Fibroblast of the aortic adventitia (primary cell): ENCODE data around the gene FOXA2. TPM values are rescaled to one million over a fixed set of nuclear protein-coding genes. Genes with fewer than 3 reads are reported as not detected.
"Not testable (repeated sequence)": the region's sequence is repeated elsewhere in the genome, so short reads cannot be mapped to it uniquely, and the experiment has no call there.

ENCODE experiments used
- DNase-seq: peaks from one replicate; pipeline ENCODE4 v3.0.0-alpha.2; 2010; ENCODE audit warnings: low read depth
- H3K4me3 ChIP-seq: 2 replicates; pipeline ENCODE4 v1.5.1; 2011; ENCODE audit warnings: low read depth, mild to moderate bottlenecking, control low read depth, low read length, moderate library complexity
- total RNA-seq: library from RNA; depleted of rRNA; stranded (reverse); fragments of >200 nt; gene quantifications from 2 replicates; pipeline ENCODE4 v1.2.3, GENCODE V29; 2012; ENCODE audit warnings: low replicate concordance
- TF ChIP-seq, protein P1 (sequence below): IDR thresholded peaks from 2 replicates; pipeline ENCODE4 v1.5.1; 2011; ENCODE audit warnings: mild to moderate bottlenecking, low read length, control low read depth, inconsistent platforms; ENCODE audit not compliant: insufficient read depth

The FOXA2 gene
- total RNA-seq, 1 donor = not detected

DNA sequence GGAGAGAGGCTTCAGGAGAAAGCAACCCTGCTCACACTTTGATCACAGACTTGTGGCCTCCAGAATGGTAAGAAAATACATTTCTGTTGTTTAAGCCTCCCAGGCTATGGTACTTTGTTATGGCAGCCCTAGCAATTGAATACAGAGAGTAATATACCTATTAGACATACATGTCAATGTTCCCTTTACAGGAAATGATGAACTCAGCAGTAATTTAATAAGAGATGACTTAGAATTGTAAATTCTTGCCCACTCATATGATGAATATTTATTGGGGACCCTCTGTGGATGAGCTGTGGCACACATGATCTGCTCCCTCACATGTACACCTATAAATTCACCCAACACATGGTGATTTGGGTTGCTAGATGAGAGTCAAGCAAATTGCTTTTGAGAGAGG is 20.4 kb upstream of the FOXA2 start:
- H3K4me3 ChIP-seq = no peak overlapping the region
- no peak for DNase-seq
- TF ChIP-seq, protein P1, sequence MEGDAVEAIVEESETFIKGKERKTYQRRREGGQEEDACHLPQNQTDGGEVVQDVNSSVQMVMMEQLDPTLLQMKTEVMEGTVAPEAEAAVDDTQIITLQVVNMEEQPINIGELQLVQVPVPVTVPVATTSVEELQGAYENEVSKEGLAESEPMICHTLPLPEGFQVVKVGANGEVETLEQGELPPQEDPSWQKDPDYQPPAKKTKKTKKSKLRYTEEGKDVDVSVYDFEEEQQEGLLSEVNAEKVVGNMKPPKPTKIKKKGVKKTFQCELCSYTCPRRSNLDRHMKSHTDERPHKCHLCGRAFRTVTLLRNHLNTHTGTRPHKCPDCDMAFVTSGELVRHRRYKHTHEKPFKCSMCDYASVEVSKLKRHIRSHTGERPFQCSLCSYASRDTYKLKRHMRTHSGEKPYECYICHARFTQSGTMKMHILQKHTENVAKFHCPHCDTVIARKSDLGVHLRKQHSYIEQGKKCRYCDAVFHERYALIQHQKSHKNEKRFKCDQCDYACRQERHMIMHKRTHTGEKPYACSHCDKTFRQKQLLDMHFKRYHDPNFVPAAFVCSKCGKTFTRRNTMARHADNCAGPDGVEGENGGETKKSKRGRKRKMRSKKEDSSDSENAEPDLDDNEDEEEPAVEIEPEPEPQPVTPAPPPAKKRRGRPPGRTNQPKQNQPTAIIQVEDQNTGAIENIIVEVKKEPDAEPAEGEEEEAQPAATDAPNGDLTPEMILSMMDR = no peak

DNA sequence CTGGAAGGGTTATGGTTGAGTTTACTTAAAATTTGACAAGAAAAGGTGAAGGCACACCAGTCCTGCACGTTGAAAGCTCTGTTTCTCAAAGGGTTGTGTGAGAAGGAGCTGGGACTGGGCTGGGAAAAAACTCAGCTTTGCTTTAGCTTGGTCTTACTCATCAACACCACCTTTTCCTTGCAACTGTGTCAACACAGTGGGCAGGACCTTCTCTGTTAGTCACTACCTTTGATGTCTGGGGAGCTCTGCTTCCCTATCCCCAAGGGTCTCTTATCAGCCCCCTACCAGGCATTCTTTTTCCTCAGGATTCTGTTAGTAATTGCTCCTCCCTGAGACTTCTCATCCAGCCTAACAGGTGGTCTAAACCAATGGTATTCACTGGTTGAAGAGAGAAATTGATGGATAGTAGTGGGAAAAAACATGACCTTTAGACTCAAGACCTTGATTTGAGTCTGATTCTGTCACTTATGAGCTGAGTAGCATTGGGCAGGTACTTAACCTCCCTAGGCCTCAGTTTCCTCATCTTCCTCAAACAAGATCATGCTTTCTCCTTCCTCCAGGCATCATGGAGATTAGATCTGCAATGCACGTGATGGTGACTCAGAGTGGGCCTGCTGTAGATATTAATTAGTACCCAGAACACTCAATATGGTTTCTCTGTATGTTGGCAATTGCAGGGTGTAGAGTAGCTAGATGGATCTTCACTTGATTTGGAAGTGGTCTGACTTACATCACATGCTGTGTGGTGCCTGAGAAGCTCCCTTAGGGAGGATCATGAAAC is 17.2 kb upstream of the FOXA2 start:
- no peak overlapping the region for H3K4me3 ChIP-seq
- TF ChIP-seq, protein P1 = no peak

DNA sequence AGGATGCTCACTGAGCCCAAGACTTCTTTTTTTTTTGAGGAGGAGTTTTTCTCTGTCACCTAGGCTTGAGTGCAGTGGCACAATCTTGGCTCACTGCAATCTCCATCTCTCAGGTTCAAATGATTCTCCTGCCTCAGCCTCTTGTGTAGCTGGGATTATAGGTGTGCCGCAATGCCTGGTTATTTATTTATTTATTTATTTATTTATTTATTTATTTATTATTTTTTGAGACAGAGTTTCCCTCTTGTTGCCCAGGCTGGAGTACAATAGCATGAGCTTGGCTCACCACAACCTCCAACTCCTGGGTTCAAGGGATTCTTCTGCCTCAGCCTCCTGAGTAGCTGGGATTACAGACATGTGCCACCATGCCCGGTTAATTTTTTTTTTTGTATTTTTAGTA is 14.9 kb upstream of the FOXA2 start:
- not testable (repeated sequence) for DNase-seq, H3K4me3 ChIP-seq

More for the DNA sequence above, 17.2 kb upstream of the FOXA2 start:
- no peak for DNase-seq

DNA sequence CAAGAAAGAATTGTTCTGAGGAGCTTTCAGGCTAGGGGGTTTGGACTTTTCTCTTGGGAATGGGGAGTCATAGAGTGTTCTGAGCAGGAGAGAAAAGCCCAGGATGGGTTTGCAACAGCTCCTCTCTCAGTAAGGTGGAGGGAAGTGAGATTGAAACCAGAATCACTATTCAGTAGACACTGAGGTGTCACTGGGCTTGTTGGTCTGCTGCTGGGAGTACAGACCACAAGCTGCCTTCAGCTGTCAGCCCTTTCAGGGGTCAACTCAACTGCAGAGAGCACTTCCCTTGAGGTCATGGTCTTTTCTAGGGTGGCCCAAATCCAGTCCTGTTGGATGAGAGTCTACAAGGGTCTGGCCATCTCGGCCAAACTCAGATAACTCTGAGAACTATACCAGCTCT is 12.9 kb upstream of the FOXA2 start:
- no peak overlapping the region for H3K4me3 ChIP-seq
- DNase-seq = no peak
- TF ChIP-seq, protein P1 = no peak

DNA sequence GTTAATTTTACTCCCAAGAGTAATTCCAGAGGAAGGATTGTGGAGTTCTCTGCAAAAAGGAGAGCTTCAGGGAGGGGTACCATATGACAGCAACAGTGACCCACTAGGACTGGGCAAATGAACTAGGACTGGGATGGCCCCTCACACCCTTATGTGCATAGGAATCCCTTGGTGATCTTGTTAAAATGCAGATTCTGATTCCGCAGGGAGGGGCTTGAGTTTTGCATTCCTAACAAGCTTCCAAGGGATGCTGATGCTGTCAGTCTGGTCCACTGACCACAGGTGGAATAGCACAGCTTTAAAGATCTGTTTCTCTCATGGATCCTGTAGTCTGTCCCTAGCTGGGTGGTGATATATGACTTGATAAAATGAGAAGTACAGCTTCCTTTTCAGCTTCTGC is 6.3 kb upstream of the FOXA2 start:
- TF ChIP-seq, protein P1 = no peak

DNA sequence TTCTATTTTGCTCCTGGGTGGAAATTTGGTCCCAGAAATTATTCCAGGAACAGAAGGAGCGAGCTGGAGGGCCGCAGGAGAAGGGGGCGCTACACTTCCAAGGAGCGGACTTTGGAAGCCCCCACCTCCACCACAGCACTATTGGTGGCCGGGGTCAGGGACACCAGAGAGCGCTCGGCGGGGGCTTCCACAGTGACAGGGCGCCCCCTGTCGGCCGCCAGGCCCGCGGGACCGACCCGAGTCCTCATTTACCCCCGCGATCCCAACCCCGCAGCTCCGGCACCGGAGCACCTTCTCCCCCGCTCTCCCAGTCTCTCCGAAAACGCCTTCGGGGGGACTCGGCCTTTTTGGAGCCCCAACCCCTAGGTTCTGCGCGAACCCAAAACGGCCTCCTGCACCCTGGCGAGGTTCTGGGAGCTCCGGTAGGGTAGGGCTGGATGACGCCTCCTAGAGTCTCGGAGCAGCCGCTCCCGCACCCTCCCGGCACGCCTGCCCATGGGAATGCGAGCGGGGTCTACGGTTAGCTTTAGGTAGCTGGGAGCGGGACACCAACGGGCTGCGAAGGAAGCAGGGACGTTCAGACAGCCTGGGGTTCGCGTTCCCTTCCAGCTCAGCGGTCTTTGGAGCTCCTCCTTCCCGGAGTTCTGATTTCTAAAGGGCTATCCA is 2.4 kb upstream of the FOXA2 start:
- TF ChIP-seq, protein P1 = peak; percentile 74
- H3K4me3 ChIP-seq = peak overlapping the region; percentile 25
- DNase-seq = peak; percentile 14

More for the DNA sequence above, 6.3 kb upstream of the FOXA2 start:
- no peak overlapping the region for H3K4me3 ChIP-seq
- no peak for DNase-seq

DNA sequence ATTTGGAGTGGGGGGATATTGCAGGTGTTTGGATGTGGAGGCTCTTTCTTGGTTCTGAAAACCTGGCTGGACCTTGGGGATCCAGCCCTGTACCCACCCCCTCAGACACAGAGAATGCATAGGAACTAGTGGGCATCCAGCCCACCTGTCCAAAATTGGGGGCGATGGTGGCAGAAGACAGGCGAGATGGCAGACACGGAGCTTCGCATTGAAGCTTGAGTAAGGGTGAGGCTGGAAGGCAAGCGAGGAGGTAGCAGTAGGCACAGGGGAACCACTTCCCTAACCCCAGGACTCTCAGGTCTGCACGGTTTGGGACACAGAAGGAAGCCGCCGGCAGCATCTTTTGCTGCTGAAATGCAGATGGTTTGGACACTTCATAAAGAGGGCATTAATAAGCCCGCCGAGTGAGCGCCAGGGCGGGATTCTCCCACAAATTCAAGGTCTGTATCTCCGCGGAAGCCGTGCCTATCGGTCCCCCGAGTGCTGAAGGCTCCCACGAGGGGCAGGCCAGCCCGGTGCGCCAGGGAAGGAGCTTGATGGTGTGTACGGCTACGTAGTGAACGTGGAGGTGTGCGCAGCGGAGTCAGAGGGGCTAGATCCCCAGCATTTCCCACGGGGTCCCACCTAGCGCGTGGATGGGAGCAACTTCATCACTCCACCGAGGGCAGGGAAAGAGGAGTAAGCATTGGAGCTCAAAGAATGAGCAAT is 1.6 kb upstream of the FOXA2 start:
- no peak for DNase-seq
- TF ChIP-seq, protein P1 = no peak
- H3K4me3 ChIP-seq = no peak overlapping the region
